Ureter (tissue), 1 donor: ENCODE results near the gene OR52K2. TPM values are rescaled to one million over a fixed set of nuclear protein-coding genes. Genes with fewer than 3 reads are reported as not detected.
"Not testable (repeated sequence)": the region's sequence is repeated elsewhere in the genome, so short reads cannot be mapped to it uniquely, and the experiment has no call there.

Source experiments
- DNase-seq: peaks from one replicate; pipeline ENCODE4 v3.0.0-alpha.2; 2020; ENCODE audit warnings: low spot score
- total RNA-seq: library from RNA; stranded (reverse); gene quantifications from one replicate; pipeline ENCODE4 v1.2.4, GENCODE V29; 2023
- donor health status: DM: yes; HTN: yes; CAD: no.

The OR52K2 gene
- total RNA-seq, 1 donor from 2014 or later, result not detected

DNA sequence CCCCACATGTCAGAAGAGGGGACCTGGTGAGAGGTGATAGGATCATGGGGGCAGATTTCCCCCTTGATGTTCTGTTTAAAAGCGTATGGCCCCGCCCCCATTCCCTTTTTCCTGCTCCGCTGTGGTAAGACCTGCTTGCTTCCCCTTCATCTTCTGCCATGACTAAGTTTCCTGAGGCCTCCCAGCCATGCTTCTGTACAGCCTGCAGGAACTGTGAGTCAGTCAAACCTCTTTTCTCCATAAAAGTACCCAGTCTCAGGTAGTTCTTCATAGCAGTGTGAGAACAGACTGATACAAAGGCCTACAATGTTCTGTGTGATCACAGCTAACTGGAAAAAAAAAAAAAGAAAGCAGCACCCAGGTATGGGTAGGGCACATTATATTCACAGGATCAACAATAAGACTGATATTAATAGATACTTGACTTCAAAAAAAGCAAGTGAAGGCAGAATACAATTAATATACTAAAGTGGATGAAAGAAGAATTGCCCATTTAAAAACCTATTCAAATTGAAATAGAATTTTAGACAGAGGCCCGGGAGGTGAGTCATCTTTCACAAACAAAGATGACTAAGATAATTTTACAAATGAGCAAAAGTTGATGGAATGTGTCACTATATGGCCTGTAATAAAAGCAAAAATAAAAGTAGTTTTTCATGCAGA, 31.6 kb downstream of the OR52K2 start:
- no peak for DNase-seq

DNA sequence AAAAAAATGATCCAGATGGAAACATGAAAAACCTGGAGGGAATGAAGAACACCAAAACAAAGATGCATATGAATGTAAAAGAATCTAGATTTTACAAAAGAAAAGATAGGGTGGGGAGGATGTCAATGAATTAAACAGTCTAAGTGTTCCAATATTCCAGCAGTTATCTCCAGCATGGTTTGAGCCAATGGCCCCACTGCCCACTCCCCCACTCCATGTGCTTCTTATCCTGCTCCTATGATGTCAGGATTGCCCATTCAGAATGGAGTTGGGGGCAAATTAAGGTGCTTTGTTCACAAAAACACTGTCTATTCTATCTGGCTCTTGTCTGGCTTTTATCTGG, 32.1 kb downstream of the OR52K2 start:
- no peak for DNase-seq

DNA sequence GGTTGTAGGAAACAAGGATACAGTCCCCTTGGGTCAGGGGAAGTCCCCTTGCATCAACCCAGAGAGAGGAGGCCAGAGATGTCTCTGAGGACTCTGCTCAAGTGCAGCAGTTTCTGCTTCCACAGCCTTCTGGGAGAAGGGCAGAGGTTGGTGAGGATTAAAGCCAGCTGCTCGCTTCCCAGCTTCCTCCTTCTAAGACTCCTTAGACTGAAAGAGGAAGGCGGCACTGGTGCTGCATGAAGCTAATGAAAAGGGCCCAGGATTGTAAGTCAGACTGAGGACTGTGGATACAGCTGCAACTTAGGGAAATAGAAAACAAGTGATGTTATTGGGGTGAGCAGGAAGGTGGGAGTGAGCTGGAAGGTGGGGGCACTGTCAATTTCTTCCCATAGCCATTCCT, 33.4 kb downstream of the OR52K2 start, which contains the start of gene OR52K1:
OR52K1 (plus strand) TSS at position 202 of the 400 bp plus-strand sequence. CDS start 6,255 bp downstream, outside the sequence.
- no peak for DNase-seq

- no peak for DNase-seq
These were observed 35.2 kb downstream of the OR52K2 start for GRCh38 chr11:4484310-4484709.

DNA sequence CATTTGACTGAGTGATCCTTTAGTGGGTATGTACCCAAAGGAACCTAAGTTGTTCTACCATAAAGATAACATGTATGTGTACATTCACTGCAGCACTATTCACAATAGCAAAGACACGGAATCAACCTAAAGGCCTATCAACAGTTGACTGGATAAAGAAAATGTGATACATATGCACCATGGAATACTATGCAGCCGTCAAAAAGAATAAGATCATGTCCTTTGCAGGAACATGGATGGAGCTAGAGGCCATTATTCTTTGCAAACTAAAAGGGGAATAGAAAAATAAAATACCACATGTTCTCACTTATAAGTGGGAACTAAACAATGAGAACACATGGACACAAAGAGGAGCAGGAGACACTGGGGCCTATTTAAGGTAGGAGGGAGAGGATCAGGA, 42.3 kb downstream of the OR52K2 start:
- DNase-seq, result not testable (repeated sequence)

DNA sequence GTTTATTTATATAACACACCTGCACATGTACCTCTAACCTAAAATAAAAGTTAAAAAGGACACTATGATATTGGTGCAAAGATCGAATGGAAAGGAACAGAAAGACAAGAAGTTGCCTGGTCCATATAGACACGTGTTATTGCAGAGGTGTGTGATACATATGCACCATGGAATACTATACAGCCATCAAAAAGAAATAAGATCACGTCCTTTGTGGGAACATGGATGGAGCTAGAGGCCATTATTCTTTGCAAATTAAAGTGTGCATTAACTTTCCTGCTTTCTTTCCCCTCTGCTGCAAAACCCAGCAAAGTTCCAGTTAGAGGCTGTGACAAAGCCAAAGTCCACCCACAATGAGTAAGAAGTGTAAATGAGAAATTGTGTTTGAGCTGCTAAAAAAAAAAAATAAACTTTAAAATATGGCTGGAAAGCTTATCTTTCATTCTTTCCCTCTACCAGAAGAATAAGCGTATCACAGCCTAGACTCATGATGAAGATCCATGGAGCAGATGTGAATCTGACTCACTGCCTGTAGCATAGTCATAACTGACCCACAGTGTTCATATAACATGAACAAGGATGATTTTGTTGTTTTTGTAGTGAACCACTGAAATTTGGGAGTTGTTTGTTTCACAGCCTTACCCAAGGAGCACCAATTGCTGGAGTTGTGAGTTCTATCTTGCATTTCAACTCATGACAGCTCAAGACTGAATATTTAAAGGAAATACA, 42.9 kb downstream of the OR52K2 start:
- no peak for DNase-seq

DNA sequence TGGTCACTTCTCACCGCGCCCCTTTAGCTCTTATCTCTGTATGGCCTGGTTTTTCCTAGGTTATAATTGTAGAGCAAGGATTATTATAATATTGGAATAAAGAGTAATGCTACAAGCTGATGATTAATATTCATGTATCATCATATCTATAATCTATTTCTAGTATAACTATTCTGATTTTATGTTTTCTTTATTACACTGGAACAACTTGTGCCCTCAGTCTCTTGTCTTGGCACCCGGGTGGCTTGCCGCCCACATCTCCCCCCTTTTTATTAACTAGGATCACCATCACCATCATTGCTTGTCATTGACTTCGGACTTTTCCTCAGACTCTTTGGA, 44.4 kb downstream of the OR52K2 start:
- no peak for DNase-seq

GRCh38 chr11:4495487-4495886, 46.4 kb downstream of the OR52K2 start:
- DNase-seq, result no peak

DNA sequence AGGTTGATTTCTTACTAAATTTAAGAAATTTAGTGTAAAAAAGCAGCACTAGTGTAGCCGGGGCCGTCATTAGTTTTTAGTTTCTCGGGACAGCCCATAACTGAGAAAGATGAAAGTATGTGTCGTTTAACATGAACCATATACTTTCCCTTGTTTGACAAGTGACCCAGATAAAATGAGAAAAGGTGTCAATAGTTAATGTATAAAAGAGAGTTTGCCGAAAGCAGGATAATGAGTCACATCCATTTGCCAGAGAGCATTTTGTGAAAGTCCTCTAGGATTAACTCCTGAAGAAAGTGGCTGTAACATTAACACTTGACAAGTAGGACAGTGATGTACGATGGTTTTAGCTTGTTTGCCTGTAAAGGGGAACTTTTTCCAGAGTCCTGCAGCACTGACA, 46.9 kb downstream of the OR52K2 start:
- no peak for DNase-seq

GRCh38 chr11:4496557-4497248, 47.6 kb downstream of the OR52K2 start:
- no peak for DNase-seq

Other genes with a start within 250 kb of the OR52K2 start
- gene OR52B4, start 80.9 kb upstream of the OR52K2 start, total RNA-seq, result not detected
- 23.0 TPM for gene TRIM21, start 55.6 kb upstream of the OR52K2 start, total RNA-seq
- not detected for gene OR52K1, start 33.4 kb downstream of the OR52K2 start, total RNA-seq
- not detected for gene OR52M1, start 95.9 kb downstream of the OR52K2 start, total RNA-seq
- not detected for gene OR52I2, start 132.4 kb downstream of the OR52K2 start, total RNA-seq
- not detected for gene OR52I1, start 144.7 kb downstream of the OR52K2 start, total RNA-seq
- gene TRIM68, start 158.9 kb downstream of the OR52K2 start, total RNA-seq, result 28.9 TPM
- not detected for gene OR51D1, start 188.2 kb downstream of the OR52K2 start, total RNA-seq
- gene OR51E1, start 194.7 kb downstream of the OR52K2 start, total RNA-seq, result 0.86 TPM
- 7.4 TPM for gene OR51E2, start 248.6 kb downstream of the OR52K2 start, total RNA-seq